GM19397 (cell line): Measurements from ENCODE around the gene PACS2.
A peak's percentile ranks its signal among the peaks of the same experiment; 100 is the strongest.
"Not testable (repeated sequence)": the region's sequence is repeated elsewhere in the genome, so short reads cannot be mapped to it uniquely, and the experiment has no call there.

Experiments
- ATAC-seq: cut with Tn5 transposase; IDR thresholded peaks from one replicate; pipeline ENCODE4 v1.9.1; 2021; ENCODE audit warnings: mild to moderate bottlenecking, moderate library complexity; ENCODE audit not compliant: unreplicated experiment

Gene PACS2

GRCh38 chr14:105348169-105348944 is 33.8 kb downstream of the PACS2 start:
- ATAC-seq, result no peak

GRCh38 chr14:105348945-105349699 is 34.6 kb downstream of the PACS2 start:
- no peak for ATAC-seq

GRCh38 chr14:105349992-105350391 is 35.4 kb downstream of the PACS2 start:
- no peak for ATAC-seq

GRCh38 chr14:105350450-105351244 is 36.1 kb downstream of the PACS2 start:
- ATAC-seq, result no peak

- ATAC-seq, result no peak
These were observed 36.9 kb downstream of the PACS2 start for GRCh38 chr14:105351410-105351809.

GRCh38 chr14:105351920-105352851 is 37.6 kb downstream of the PACS2 start:
- ATAC-seq, result peak; percentile 55

GRCh38 chr14:105353136-105353535 is 38.6 kb downstream of the PACS2 start:
- ATAC-seq, result no peak

- no peak for ATAC-seq
These were observed 40.0 kb downstream of the PACS2 start for GRCh38 chr14:105354541-105354940.

- no peak for ATAC-seq
These were observed 40.6 kb downstream of the PACS2 start for GRCh38 chr14:105355049-105355575.

- no peak for ATAC-seq
These were observed 41.5 kb downstream of the PACS2 start for GRCh38 chr14:105355850-105356604.

GRCh38 chr14:105356927-105357326 is 42.4 kb downstream of the PACS2 start:
- ATAC-seq, result no peak

- no peak for ATAC-seq
These were observed 43.1 kb downstream of the PACS2 start for GRCh38 chr14:105357626-105358025.

GRCh38 chr14:105358140-105358846 is 43.7 kb downstream of the PACS2 start:
- ATAC-seq, result no peak

- ATAC-seq, result no peak
These were observed 44.4 kb downstream of the PACS2 start for GRCh38 chr14:105358943-105359342.

- not testable (repeated sequence) for ATAC-seq
These were observed 46.9 kb downstream of the PACS2 start for GRCh38 chr14:105361412-105361811.

GRCh38 chr14:105363847-105364708 is 49.5 kb downstream of the PACS2 start:
- no peak for ATAC-seq

- ATAC-seq, result no peak
These were observed 50.6 kb downstream of the PACS2 start for GRCh38 chr14:105365101-105365500.

GRCh38 chr14:105365681-105366080 is 51.1 kb downstream of the PACS2 start:
- no peak for ATAC-seq
